Activated CD8-positive, alpha-beta memory T cell treated with anti-CD3 and anti-CD28 coated beads, Interleukin-2, amount 50 U/mL, for 1 hour (primary cell): ENCODE results near the gene BTBD17.
A peak's percentile ranks its signal among the peaks of the same experiment; 100 is the strongest.

Experiments used
- DNase-seq: peaks from one replicate; pipeline ENCODE4 v3.0.0-alpha.2; 2020; ENCODE audit errors: extremely low read depth

Gene BTBD17

GRCh38 chr17:74387365-74388218 is 25.9 kb upstream of the BTBD17 start:
- no peak for DNase-seq

GRCh38 chr17:74386386-74386785 is 24.7 kb upstream of the BTBD17 start:
- no peak for DNase-seq

- DNase-seq: no peak
Observed at GRCh38 chr17:74385201-74385600, 23.5 kb upstream of the BTBD17 start.

GRCh38 chr17:74383141-74383540 is 21.5 kb upstream of the BTBD17 start:
- no peak for DNase-seq

- no peak for DNase-seq
Observed at GRCh38 chr17:74380959-74381808, 19.5 kb upstream of the BTBD17 start.

GRCh38 chr17:74380086-74380958 is 18.7 kb upstream of the BTBD17 start:
- no peak for DNase-seq

- peak; percentile 75 for DNase-seq
Observed at GRCh38 chr17:74379495-74380085, 17.9 kb upstream of the BTBD17 start.

GRCh38 chr17:74374858-74375257 is 13.2 kb upstream of the BTBD17 start:
- no peak for DNase-seq

- no peak for DNase-seq
Observed at GRCh38 chr17:74373838-74374606, 12.4 kb upstream of the BTBD17 start.

GRCh38 chr17:74372426-74372825 is 10.8 kb upstream of the BTBD17 start:
- DNase-seq: no peak

GRCh38 chr17:74371653-74372147 is 10.0 kb upstream of the BTBD17 start:
- no peak for DNase-seq

GRCh38 chr17:74369665-74370490 is 8.2 kb upstream of the BTBD17 start:
- no peak for DNase-seq

GRCh38 chr17:74369221-74369620 is 7.6 kb upstream of the BTBD17 start:
- DNase-seq: peak; percentile 22

- peak; percentile 36 for DNase-seq
Observed at GRCh38 chr17:74368341-74369081, 6.8 kb upstream of the BTBD17 start.

- DNase-seq: no peak
Observed at GRCh38 chr17:74367206-74367605, 5.5 kb upstream of the BTBD17 start, which contains the start of gene GPR142. GPR142 (plus strand) TSS chr17:74367506; CDS start chr17:74369541, 2,035 bp downstream.

GRCh38 chr17:74362810-74363498 is 1.3 kb upstream of the BTBD17 start:
- no peak for DNase-seq

GRCh38 chr17:74362069-74362405 is 369 bp upstream of the BTBD17 start:
- no peak for DNase-seq

- DNase-seq: no peak
Observed at GRCh38 chr17:74360899-74361229, 804 bp downstream of the BTBD17 start.
